Measurements from ENCODE around the gene CREB3L1. TPM values are rescaled to one million over a fixed set of nuclear protein-coding genes. Genes with fewer than 3 reads are reported as not detected.

CREB3L1 gene
- total RNA-seq, 1 donor from 2014 or later = 9.8 TPM

GRCh38 chr11:46308631-46309419, 31.4 kb downstream of the CREB3L1 start:
- peak; percentile 96 for TF ChIP-seq CTCF (conservative IDR thresholded peaks at IDR 0.05)
- peak overlapping the region; percentile 66 for H3K27ac Mint-ChIP-seq
- peaks cover 19% of the 10 kb centered on the region for H3K4me1 Mint-ChIP-seq (ENCODE audit: unreplicated experiment)
- H3K36me3 Mint-ChIP-seq = no peaks in the 10 kb centered on the region
- H3K27me3 Mint-ChIP-seq = no peaks in the 10 kb centered on the region
- DNase-seq (ENCODE audit: extremely low spot score, unreplicated experiment) = peak; percentile 80
- no peak overlapping the region for H3K4me3 Mint-ChIP-seq
- H3K9me3 Mint-ChIP-seq = no peaks in the 10 kb centered on the region

- no peak overlapping the region for H3K4me3 Mint-ChIP-seq
- H3K9me3 Mint-ChIP-seq = no peaks in the 10 kb centered on the region
- H3K4me1 Mint-ChIP-seq (ENCODE audit: unreplicated experiment) = peaks cover 19% of the 10 kb centered on the region
- no peak for DNase-seq (ENCODE audit: extremely low spot score, unreplicated experiment)
- no peaks in the 10 kb centered on the region for H3K27me3 Mint-ChIP-seq
- H3K27ac Mint-ChIP-seq = peak overlapping the region; percentile 64
- no peaks in the 10 kb centered on the region for H3K36me3 Mint-ChIP-seq
- TF ChIP-seq CTCF (conservative IDR thresholded peaks at IDR 0.05) = no peak
These were observed 32.4 kb downstream of the CREB3L1 start for GRCh38 chr11:46309814-46310259.

- no peak for DNase-seq (ENCODE audit: extremely low spot score, unreplicated experiment)
- Mint-ChIP-seq H3K9me3 (no peaks in the 10 kb centered on the region), H3K27me3 (no peaks in the 10 kb centered on the region), H3K36me3 (peaks cover 3% of the 10 kb centered on the region), H3K4me1 (ENCODE audit: unreplicated experiment) (peaks cover 8% of the 10 kb centered on the region), H3K4me3 (no peak overlapping the region), H3K27ac (no peak overlapping the region)
- peak; percentile 90 for TF ChIP-seq CTCF (conservative IDR thresholded peaks at IDR 0.05)
These were observed 37.7 kb downstream of the CREB3L1 start for GRCh38 chr11:46315033-46315738.

- no peak for DNase-seq (ENCODE audit: extremely low spot score, unreplicated experiment)
- TF ChIP-seq CTCF (conservative IDR thresholded peaks at IDR 0.05) = no peak
- no peak overlapping the region for H3K27ac Mint-ChIP-seq
These were observed 38.5 kb downstream of the CREB3L1 start for GRCh38 chr11:46315783-46316563.

GRCh38 chr11:46319074-46319453, 41.6 kb downstream of the CREB3L1 start:
- no peak overlapping the region for H3K4me3 Mint-ChIP-seq
- no peak for DNase-seq (ENCODE audit: extremely low spot score, unreplicated experiment)
- peaks cover 2% of the 10 kb centered on the region for H3K27me3 Mint-ChIP-seq
- H3K36me3 Mint-ChIP-seq = peaks cover 6% of the 10 kb centered on the region
- TF ChIP-seq CTCF (conservative IDR thresholded peaks at IDR 0.05) = no peak
- no peaks in the 10 kb centered on the region for H3K9me3 Mint-ChIP-seq
- no peak overlapping the region for H3K27ac Mint-ChIP-seq
- peaks cover 8% of the 10 kb centered on the region for H3K4me1 Mint-ChIP-seq (ENCODE audit: unreplicated experiment)

More at GRCh38 chr11:46315783-46316563, 38.5 kb downstream of the CREB3L1 start:
- H3K4me3 Mint-ChIP-seq = no peak overlapping the region
- H3K4me1 Mint-ChIP-seq (ENCODE audit: unreplicated experiment) = peaks cover 8% of the 10 kb centered on the region
- H3K36me3 Mint-ChIP-seq = peaks cover 6% of the 10 kb centered on the region
- no peaks in the 10 kb centered on the region for H3K27me3 Mint-ChIP-seq
- H3K9me3 Mint-ChIP-seq = no peaks in the 10 kb centered on the region

All from type B pancreatic cell (in vitro differentiated cells).